Caco-2 (cell line): ENCODE measurements around the gene FLT3. TPM values are rescaled to one million over a fixed set of nuclear protein-coding genes. Genes with fewer than 3 reads are reported as not detected.
"Not testable (repeated sequence)": the region's sequence is repeated elsewhere in the genome, so short reads cannot be mapped to it uniquely, and the experiment has no call there.

Experiments
- BruUV-seq: library from RNA; stranded (reverse); fragments of 400-500 nt; replicated peaks from 2 replicates; lab custom pipeline; 2021; lab: Mats Ljungman, UMichigan
- CTCF ChIA-PET: fragments of 300-600 bp; sonication (Branson Sonifier 250); formaldehyde crosslinking; loops from one replicate; lab custom pipeline; 2022; ENCODE audit warnings: antibody characterized with exemption; lab: Charles Lee
- POLR2A ChIA-PET: fragments of 300-600 bp; sonication (Branson Sonifier 250); formaldehyde crosslinking; loops from one replicate; lab custom pipeline; 2022; ENCODE audit warnings: antibody characterized with exemption; lab: Charles Lee
- DNase-seq, 2 experiments: peaks; one replicate each; pipeline versions ENCODE4 v3.0.0 to v3.0.0-alpha.2; 2020 to 2022
- H3K27me3 ChIP-seq: replicated peaks from 2 replicates; pipeline ENCODE4 v1.6.0; 2011; ENCODE audit warnings: low read length; ENCODE audit not compliant: control insufficient read depth, insufficient read depth
- H3K36me3 ChIP-seq: 2 replicates; pipeline ENCODE4 v1.5.1; 2011; ENCODE audit warnings: low read length; ENCODE audit not compliant: control insufficient read depth, insufficient read depth
- H3K4me1 ChIP-seq: fragments of 250-450 bp; sonication (Bioruptor Pico); 2 replicates; pipeline ENCODE4 v1.5.1; 2020; ENCODE audit warnings: mild to moderate bottlenecking
- H3K4me3 ChIP-seq: 2 replicates; pipeline ENCODE4 v1.5.1; 2011; ENCODE audit warnings: low read depth, mild to moderate bottlenecking, control low read depth, low read length
- H3K9me3 ChIP-seq: fragments of 250-450 bp; sonication (Bioruptor Pico); 2 replicates; pipeline ENCODE4 v1.5.1; 2020; ENCODE audit warnings: mild to moderate bottlenecking, moderate library complexity
- H3K27ac Mint-ChIP-seq: one replicate; pipeline ENCODE4 v1.8.0; 2022; ENCODE audit warnings: mixed read lengths; ENCODE audit not compliant: unreplicated experiment
- H3K27me3 Mint-ChIP-seq: one replicate; pipeline ENCODE4 v1.8.0; 2022; ENCODE audit warnings: mixed read lengths; ENCODE audit not compliant: insufficient read depth, unreplicated experiment
- H3K36me3 Mint-ChIP-seq: one replicate; pipeline ENCODE4 v1.8.0; 2022; ENCODE audit warnings: mild to moderate bottlenecking, mixed read lengths; ENCODE audit not compliant: insufficient read depth, unreplicated experiment
- H3K4me1 Mint-ChIP-seq: one replicate; pipeline ENCODE4 v1.8.0; 2022; ENCODE audit warnings: low read depth, mixed read lengths; ENCODE audit not compliant: unreplicated experiment
- H3K4me3 Mint-ChIP-seq: one replicate; pipeline ENCODE4 v1.8.0; 2022; ENCODE audit warnings: mild to moderate bottlenecking, moderate library complexity, mixed read lengths; ENCODE audit not compliant: unreplicated experiment
- H3K9me3 Mint-ChIP-seq: one replicate; pipeline ENCODE4 v1.8.0; 2022; ENCODE audit warnings: mixed read lengths; ENCODE audit not compliant: unreplicated experiment
- CTCF ChIP-seq, 2 experiments: fragments of 200-600 bp in 1 of 2; IDR thresholded peaks; 1 replicate in 1 of 2; 2 replicates in 1 of 2; pipeline versions ENCODE4 v1.5.1 to v1.8.0; 2011 to 2022; ENCODE audit warnings: antibody characterized with exemption in 1 of 2, control low read depth in 1 of 2, inconsistent platforms in 1 of 2, low read depth in 1 of 2, low read length in 1 of 2, mild to moderate bottlenecking in 1 of 2, moderate library complexity in 1 of 2; ENCODE audit not compliant: insufficient read depth in 1 of 2, severe bottlenecking in 1 of 2, unreplicated experiment in 1 of 2
- intact Hi-C: fragments of 100-400 bp; cut with micrococcal nuclease; formaldehyde crosslinking; loops from one replicate; pipeline ENCODE4 v1.10.0; 2022; ENCODE audit not compliant: unreplicated experiment
- total RNA-seq: library from RNA; stranded (reverse); gene quantifications from 2 replicates; pipeline ENCODE4 v1.2.3, GENCODE V29; 2022

FLT3 gene
- total RNA-seq, 1 experiment from 2014 or later = 0.09 TPM

DNA sequence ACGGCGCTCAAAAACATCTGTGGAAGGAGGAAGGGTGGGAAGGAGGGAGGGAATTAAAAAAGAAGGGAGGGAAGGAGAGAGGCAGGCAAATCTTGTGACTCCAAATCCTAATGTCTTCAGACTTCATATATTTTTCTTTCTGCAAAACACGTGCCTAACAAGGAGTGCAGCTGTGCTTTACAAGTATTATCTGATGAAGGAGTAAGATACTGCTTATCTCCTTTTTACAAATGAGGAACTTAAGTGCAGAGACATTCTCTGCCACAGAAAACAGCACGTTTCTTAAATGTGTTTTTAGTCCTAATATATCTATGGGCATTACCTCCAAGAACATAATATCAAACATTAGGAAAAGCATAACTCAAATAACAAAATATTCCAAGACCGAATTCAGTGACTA is 6.5 kb downstream of the FLT3 start:
- no peak overlapping the region for H3K4me3 Mint-ChIP-seq
- H3K4me3 ChIP-seq = no peak overlapping the region
- no peaks in the 10 kb centered on the region for H3K4me1 Mint-ChIP-seq
- H3K4me1 ChIP-seq = no peaks in the 10 kb centered on the region
- TF ChIP-seq CTCF (IDR thresholded peaks at IDR 0.05; ENCODE audit: insufficient read depth in 1 of 2, low read depth in 1 of 2, low read length in 1 of 2, severe bottlenecking in 1 of 2, unreplicated experiment in 1 of 2) = no peak
- no TSS peak for BruUV-seq
- no peaks in the 10 kb centered on the region for H3K27me3 ChIP-seq
- no peak overlapping the region for H3K27ac Mint-ChIP-seq
- H3K36me3 Mint-ChIP-seq = no peaks in the 10 kb centered on the region
- no peaks in the 10 kb centered on the region for H3K9me3 Mint-ChIP-seq
- POLR2A ChIA-PET = no interaction called here
- H3K27me3 Mint-ChIP-seq = peaks cover 26% of the 10 kb centered on the region
- CTCF ChIA-PET = no interaction called here
- intact Hi-C loops = no loop called here
- no peaks in the 10 kb centered on the region for H3K36me3 ChIP-seq
- no peak for DNase-seq
- no peaks in the 10 kb centered on the region for H3K9me3 ChIP-seq

- no peak for DNase-seq
- no peak overlapping the region for H3K4me3 Mint-ChIP-seq
- POLR2A ChIA-PET = no interaction called here
- H3K27ac Mint-ChIP-seq = no peak overlapping the region
- peaks cover 20% of the 10 kb centered on the region for H3K27me3 Mint-ChIP-seq
- intact Hi-C loops = no loop called here
- no peaks in the 10 kb centered on the region for H3K9me3 ChIP-seq
- H3K27me3 ChIP-seq = no peaks in the 10 kb centered on the region
- H3K9me3 Mint-ChIP-seq = no peaks in the 10 kb centered on the region
- H3K36me3 ChIP-seq = no peaks in the 10 kb centered on the region
- BruUV-seq = no TSS peak
- no peak overlapping the region for H3K4me3 ChIP-seq
- no peaks in the 10 kb centered on the region for H3K4me1 Mint-ChIP-seq
- CTCF ChIA-PET = no interaction called here
- H3K36me3 Mint-ChIP-seq = no peaks in the 10 kb centered on the region
- no peaks in the 10 kb centered on the region for H3K4me1 ChIP-seq
- TF ChIP-seq CTCF (IDR thresholded peaks at IDR 0.05; ENCODE audit: insufficient read depth in 1 of 2, low read depth in 1 of 2, low read length in 1 of 2, severe bottlenecking in 1 of 2, unreplicated experiment in 1 of 2) = no peak
Measured at GRCh38 chr13:28092431-28092830, 7.9 kb downstream of the FLT3 start.

DNA sequence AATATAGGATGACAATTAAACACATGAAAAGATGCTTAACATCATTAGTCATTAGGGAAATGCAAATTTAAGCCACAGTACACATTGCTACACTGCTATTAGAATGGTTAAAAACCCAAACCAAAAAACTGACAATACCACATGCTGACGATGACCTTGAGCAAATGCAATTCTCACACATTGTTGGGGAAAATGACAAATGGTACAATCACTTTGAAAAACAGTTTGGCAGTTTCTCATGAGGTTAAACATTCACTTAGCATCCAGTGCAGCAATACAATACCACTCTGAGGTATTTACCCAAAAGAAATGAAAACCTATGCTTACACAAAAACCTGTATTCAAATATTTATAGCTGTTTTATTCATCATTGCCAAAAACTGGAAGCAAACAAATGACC is 11.3 kb downstream of the FLT3 start:
- no peaks in the 10 kb centered on the region; the same call in 1 of the 2 replicates for H3K9me3 ChIP-seq
- BruUV-seq = no TSS peak
- TF ChIP-seq CTCF (IDR thresholded peaks at IDR 0.05; ENCODE audit: insufficient read depth in 1 of 2, low read depth in 1 of 2, low read length in 1 of 2, severe bottlenecking in 1 of 2, unreplicated experiment in 1 of 2) = no peak
- ChIA-PET POLR2A (no interaction called here), CTCF (no interaction called here)
- H3K36me3 ChIP-seq = no peaks in the 10 kb centered on the region
- no peak overlapping the region for H3K4me3 ChIP-seq
- Mint-ChIP-seq H3K27me3 (peaks cover 14% of the 10 kb centered on the region), H3K27ac (no peak overlapping the region), H3K9me3 (no peaks in the 10 kb centered on the region), H3K4me3 (no peak overlapping the region), H3K36me3 (no peaks in the 10 kb centered on the region), H3K4me1 (no peaks in the 10 kb centered on the region)
- no peak for DNase-seq
- H3K27me3 ChIP-seq = no peaks in the 10 kb centered on the region
- H3K4me1 ChIP-seq = no peaks in the 10 kb centered on the region
- intact Hi-C loops = no loop called here

DNA sequence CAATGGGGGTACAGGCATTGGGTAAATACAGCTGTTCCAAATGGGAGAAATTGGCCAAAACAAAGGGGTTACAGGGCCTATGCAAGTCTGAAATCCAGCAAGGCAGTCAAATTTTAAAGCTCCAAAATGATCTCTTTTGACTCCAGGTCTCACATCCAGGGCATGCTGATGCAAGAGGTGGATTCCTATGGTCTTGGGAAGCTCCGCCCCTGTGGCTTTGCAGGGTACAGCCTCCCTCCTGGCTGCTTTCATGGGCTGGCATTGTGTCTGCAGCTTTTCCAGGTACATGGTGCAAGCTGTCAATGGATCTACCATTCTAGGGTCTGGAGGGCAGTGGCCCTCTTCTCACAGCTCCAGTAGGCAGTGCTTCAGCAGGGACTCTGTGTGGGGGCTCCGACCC is 22.6 kb downstream of the FLT3 start:
- POLR2A ChIA-PET, H3K9me3 ChIP-seq, H3K4me3 Mint-ChIP-seq, BruUV-seq, H3K4me3 ChIP-seq, H3K27me3 ChIP-seq, H3K9me3 Mint-ChIP-seq, H3K4me1 ChIP-seq, H3K4me1 Mint-ChIP-seq, H3K36me3 Mint-ChIP-seq, intact Hi-C loops, H3K36me3 ChIP-seq, H3K27me3 Mint-ChIP-seq: not testable (repeated sequence)
- H3K27ac Mint-ChIP-seq = peak overlapping the region; percentile 20
- CTCF ChIA-PET = interaction anchor here (0.6 kb wide), 1 partner anchor 71 kb away, joined by 8 read pairs; no protein-coding TSS in a partner anchor
- peak; percentile 24 to 36 for DNase-seq
